GM19193 (cell line): Measurements from ENCODE around the gene TBC1D20.

ENCODE experiments used
- POLR2A ChIP-seq: IDR thresholded peaks from 4 replicates; pipeline ENCODE4 v1.6.1; 2011; ENCODE audit not compliant: insufficient read depth, insufficient read length; ENCODE audit errors: extremely low read depth

The TBC1D20 gene

DNA sequence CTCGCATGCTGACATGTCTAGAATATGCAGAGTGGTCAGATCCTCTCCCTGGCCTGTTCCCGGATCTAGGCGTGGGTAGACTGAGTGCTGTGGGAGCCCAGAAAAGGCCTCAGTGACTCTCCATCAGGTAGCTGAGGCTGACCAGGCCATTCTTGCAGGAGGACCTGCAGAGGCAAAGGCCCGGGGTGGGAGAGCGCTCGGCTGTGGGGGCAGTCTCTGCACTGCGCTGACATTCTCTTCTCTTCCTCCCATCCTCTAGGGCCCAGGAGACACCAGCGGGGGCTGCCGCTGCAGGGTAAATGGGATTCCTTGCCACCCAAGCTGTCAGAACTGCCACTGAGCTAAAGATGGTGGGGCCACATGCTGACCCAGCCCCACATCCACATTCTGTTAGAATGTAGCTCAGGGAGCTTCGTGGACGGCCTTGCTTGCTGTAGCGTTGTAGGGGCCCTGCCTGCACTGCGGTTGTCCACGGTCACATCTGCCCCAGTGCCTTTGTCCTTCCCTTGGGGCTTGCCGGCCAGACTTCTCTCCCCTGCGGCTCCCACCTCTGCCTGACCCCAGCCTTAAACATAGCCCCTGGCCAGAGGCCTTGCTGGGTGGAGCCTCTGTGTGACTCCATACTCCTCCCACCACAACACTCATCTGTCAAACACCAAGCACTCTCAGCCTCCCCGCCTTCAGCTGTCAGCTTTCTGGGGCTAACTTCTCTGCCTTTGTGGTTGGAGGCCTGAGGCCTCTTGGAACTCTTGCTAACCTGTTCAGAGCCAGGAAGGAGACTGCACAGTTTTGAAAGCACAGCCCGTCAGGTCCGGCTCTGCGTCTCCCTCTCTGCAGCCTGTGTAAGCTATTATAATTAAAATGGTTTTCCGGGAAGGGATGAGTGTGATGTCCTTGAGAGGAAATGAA lies 32.0 kb downstream of the TBC1D20 start:
- TF ChIP-seq POLR2A = no peak

DNA sequence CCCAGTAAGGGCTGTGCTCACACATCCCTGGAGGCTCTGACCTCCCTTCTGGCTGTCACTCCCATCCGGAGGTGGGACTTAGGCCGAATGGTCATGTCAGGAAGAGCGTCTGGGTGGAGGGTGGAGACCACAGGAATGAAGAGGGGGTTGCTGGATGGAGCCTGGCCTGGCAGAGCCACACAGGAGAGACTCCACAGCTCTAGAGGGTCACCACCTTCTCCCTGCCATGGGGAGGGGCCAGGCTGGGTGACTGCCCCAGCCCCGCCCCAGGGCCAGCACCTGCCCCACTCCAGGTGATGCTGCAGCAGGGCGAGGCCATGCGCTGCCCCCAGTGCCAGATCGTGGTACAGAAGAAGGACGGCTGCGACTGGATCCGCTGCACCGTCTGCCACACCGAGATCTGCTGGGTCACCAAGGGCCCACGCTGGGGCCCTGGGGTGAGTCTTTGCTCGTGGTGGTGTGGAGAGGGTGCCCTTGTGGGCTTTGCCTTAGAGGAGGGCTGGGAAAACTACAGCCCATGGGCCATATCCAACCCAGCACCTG lies 33.6 kb downstream of the TBC1D20 start:
- TF ChIP-seq POLR2A = no peak

DNA sequence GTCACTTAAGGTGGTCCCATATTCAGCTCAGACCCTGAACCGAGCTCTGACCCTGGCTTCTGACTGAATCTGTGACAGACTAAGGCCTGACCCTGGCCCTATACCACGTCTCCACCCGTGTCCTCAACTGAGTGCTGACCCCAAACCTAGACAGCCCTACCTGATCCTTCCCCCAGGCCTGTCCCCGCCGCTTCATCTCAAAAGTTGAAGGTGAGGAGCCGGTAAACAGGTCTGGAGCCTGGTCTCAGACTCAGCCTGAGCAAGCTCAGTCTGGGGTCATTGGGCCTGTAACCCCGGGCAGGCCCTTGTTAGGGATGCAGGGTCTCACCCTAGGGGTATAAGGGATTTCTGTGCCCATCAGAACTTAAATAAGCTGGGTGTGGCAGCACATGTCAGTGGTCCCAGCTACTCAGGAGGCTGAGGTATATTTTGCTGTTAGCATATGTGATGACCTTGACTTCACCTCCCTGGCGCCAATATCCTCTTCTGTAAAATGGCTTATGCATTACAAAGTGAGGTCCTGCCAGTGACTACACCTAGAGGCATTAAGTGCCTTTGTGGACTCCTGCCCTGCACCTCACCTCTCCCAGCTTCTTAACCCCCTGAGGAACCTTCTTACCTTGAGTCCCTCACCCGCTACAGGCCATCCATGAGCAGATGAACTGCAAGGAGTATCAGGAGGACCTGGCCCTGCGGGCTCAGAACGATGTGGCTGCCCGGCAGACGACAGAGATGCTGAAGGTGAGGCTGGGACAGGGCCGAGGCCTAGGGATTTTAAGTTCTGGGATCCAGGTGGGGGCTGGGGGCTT lies 34.3 kb downstream of the TBC1D20 start:
- no peak for TF ChIP-seq POLR2A

GRCh38 chr20:427401-427800 lies 34.9 kb downstream of the TBC1D20 start:
- no peak for TF ChIP-seq POLR2A

DNA sequence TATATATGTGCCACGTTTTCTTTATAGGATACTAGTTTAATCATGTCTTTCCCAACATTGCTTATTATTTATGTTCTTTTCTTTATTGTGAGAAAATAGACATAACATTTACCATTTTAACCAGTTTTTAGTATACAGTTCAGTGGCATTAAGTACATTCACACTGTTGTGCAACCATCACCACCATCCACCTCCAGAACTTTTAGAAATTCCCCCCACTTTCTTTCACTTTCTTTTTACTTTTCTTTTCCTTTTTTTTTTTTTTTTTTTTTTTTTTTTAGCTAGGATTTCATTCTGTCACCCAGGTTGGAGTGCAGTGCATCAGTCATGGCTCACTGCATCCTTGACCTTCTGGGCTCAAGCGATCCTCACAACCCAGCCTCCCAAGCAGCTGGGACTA lies 35.8 kb downstream of the TBC1D20 start:
- no peak for TF ChIP-seq POLR2A

GRCh38 chr20:421685-422250 lies 40.6 kb downstream of the TBC1D20 start:
- TF ChIP-seq POLR2A = no peak

GRCh38 chr20:420721-421574 lies 41.4 kb downstream of the TBC1D20 start:
- TF ChIP-seq POLR2A = no peak

DNA sequence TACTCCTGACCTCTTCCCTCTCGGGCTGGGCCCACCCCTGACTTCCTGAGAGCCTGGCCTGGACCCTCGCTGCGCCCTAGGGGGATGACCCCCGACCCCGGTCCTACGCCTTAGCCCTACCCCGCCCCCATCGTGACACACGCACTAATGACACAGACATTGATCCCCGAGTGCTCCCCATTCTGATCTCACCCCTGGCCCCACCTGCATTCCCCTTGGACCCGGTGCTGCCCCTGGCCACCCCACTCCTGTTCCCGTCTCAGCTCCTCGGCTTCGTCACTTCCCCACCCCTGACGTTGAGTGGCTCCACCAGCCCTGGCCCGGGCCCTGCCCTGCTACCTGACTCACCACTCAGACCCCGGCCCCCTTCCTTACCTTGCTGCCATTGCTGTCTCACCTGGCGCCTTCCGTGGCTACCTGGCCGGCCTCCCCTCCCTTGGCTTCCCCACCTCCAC lies 42.1 kb downstream of the TBC1D20 start:
- no peak for TF ChIP-seq POLR2A

GRCh38 chr20:419556-420165 lies 42.7 kb downstream of the TBC1D20 start:
- TF ChIP-seq POLR2A = no peak

DNA sequence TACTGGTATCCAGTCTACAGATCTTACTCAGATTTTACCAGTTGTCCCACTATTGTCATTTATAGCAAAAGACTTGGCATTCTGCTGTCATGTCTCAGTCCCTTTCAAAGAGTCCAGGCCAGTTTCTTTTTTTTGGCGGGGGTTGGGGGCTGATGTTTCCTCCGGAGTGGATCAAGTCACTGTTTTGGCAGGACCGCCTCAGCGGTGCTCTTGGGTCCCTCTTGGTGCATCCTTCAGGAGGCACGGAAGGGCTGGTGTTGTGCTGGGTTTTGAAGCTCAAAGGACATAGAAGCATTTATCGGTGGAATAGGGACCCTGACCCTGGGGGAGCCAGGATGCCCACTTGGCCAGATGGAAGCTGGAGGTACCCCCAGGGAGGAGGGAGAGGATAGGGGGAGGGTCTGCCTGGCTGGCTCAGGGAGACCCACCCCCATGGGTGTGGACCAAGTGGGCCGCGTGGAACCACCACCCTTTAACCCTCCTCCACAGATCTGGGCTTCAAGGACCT lies 43.4 kb downstream of the TBC1D20 start:
- TF ChIP-seq POLR2A = no peak

DNA sequence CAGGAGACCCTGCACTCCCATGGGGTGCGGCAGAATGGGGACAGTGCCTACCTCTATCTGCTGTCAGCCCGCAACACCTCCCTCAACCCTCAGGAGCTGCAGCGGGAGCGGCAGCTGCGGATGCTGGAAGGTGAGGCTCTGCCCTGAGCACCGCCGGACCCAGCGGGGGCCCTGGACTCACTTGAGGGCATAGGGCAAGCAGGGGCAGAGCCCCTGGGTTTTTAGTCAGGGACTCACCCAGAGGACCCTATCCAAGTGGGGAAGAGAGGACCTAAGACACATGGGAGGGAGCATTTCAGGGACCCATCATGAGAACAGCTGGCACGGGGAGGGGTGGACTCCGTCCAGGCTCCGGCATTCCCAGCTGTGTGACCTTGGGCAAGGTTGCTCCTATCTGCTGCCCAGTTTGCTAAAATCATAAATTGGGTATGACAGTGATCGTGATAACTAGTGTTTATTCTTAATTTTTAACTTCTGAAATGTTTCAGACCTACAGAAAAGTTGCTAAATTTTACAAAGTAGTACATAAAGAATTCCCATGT lies 44.5 kb downstream of the TBC1D20 start:
- TF ChIP-seq POLR2A = no peak

- no peak for TF ChIP-seq POLR2A
These were observed 45.2 kb downstream of the TBC1D20 start for GRCh38 chr20:416950-417800.

- TF ChIP-seq POLR2A = no peak
These were observed 46.5 kb downstream of the TBC1D20 start for GRCh38 chr20:415820-416322.

DNA sequence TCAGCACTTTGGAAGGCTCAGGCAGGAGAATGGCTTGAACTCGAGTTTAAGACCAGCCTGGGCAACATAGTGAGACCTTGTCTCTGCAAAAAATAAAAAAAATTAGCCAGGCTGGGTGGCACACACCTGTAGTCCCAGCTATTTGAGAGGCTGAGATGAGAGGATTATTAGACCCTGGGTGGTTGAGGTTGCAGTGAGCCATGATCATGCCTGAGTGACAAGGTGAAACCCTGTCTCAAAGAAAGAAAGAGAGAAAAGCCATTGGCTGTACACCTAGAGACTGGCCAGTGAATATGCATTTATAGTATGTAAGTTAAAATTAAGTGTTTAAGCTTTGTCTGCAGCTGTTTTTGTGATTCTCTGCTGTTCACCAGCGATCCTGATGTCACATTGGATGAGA lies 48.2 kb downstream of the TBC1D20 start:
- no peak for TF ChIP-seq POLR2A
